Stimulated activated CD4-positive, alpha-beta T cell treated with anti-CD3 and anti-CD28 coated beads, Interleukin-4, amount 100 ng/mL, for 4 hours (primary cell): Measurements from ENCODE around the gene CAPN12.

Experiments
- DNase-seq, 2 experiments: peaks; one replicate each; pipeline ENCODE4 v3.0.0-alpha.2; 2020

Gene CAPN12

DNA sequence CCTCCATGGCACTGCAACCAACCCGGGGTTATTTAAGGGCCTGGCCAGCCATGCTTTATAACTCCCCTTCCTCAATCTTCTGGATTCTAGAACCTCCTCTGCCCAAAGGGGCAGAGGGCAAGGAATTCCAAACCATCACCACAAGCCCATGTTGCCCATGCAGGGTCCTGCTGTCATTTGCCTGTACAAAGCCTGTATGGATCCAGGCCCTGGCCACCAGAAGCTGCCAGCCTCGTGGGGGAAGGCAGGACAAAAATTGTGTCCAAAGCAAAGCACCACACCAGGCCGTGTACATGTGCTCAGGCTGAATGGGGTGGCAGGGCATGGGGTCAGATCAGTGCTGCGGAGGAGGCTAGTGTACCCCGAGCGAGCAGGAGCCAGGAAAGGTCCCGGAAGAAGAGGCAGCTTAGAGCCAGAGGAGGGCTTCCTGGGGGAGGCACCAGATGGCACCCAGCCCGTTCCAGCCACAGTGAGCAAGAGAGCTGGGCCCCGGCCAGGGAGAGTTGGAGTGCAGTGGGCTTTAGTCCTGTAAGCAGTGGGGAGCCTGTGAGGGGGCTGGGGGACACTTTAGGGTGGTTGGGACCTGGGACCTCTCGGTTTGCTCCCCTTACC lies 35.8 kb downstream of the CAPN12 start:
- DNase-seq, result no peak

DNA sequence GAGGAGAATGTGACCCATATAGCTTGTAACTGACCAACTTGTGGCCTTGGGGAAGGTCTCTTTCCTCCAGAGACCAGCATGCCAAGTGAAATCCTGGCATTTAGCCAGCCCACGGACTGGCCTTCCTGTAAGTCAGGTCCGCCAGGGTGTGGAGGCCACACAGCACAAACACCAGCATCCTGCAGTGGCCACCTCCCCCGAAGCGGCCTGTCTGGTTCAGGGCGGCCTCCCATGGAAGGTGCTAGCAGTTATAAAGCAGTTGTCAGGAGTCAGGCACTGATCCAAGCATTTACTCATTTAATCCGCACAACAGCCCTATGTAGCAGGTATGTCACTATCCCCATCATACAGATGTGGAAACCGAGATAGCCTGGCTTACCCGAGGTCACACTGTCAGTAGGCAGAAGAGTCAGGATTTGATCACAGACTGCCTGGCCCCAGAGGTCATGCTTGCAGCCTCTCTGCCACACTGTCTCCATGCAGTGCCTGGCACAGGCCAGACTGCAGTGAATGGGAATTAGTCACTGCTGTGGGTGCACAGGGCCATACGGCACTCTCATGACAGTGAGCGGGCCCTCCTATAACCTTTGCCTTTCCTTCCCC lies 36.7 kb downstream of the CAPN12 start:
- DNase-seq, result no peak

DNA sequence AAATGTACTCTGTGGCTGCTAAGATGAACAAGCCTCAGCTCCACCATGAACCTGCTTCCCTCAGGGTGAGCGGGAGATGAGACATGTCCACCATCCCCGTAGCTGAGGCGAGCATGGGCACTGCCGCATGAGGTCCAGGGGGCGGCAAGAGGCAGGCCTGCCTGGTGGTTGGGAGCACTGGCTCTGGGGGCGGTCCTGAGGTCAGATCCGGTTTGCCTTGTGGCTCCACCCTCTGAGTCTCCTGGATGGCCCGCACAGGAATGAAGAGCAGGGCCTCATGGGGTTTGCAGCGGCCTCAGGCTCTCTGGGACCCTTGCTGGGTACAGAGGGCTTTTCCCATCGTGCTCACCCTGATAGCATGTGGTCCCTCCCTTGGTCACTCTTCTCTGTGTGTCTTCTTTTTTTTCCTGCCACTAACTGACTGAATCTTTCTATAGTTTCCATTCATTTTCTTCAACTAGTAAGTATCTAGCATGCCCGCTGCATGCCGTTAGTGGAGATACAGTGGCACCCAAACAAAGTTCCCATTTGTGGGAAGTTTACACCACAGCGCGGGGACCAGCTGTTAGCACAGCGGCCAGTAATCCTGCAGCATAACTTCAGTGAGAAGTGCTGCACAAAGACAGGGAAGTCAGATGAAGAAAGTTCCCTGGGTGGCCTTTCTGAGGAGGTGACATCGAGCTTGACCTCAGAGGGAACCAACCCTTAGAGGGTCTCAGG lies 37.3 kb downstream of the CAPN12 start:
- DNase-seq, result no peak

DNA sequence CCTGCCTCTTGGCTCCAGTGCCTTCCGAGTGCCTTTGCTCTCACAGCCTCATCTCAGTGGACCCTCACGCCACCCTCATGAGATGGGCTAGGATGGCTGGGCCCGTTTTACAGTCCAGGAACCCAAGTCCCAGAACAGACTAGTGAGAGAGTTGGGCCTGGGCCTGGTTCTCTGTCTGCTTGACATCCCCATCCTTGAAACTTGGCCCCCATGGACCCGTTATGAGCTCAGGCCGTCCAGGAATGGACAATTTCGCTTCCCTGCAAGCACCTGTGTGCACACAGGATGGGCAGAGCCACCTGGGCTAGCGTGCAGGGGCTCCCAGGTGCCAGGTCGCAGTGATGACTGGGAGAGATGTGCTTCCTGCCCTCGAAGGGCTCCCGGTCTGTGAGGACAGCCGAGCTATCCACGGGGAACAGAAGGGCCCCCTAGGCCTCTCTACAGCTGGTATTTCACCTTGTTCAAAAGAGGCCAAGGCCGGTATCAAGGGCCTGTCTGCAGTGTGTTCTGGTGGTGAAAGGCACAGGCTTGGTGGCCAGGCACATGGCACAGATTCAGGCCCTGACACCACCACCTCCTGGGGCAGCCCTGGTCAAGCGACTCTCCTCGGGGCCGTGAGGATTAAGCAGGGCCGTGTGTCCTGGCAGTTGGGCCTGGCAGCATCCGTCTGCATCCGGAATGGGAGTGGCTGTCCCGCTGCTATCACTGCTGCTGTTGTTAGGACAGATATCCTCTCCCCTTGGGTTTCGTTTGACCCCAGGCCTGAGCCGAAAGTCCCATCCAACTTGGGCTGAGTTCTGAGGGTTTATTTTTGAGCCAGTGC lies 38.9 kb downstream of the CAPN12 start:
- no peak for DNase-seq

DNA sequence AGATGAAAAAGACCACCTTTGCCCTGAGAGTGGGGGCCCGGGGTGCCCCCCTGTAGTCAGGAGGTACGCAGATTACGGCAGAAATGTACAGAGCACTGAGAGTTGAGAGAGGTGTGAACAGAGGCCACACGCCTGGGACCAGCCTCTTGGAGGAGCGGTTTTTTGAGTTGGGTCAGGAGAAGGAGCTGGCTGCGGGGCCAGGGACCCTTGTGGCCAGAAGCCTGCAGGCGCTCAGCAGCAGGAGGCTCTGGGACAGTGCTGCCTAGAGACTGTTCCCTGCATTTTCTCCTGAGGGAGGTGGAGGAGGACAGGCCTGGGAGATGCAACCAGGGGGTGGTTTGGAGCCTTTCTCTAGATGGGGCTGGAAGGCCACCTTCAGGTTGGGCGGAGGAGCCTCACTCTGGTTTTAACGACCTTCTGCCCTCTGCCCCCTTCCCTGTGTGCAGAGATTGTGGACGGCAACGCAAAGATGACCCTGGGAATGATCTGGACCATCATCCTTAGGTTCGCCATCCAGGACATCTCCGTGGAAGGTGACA lies 39.7 kb downstream of the CAPN12 start:
- DNase-seq, result no peak

DNA sequence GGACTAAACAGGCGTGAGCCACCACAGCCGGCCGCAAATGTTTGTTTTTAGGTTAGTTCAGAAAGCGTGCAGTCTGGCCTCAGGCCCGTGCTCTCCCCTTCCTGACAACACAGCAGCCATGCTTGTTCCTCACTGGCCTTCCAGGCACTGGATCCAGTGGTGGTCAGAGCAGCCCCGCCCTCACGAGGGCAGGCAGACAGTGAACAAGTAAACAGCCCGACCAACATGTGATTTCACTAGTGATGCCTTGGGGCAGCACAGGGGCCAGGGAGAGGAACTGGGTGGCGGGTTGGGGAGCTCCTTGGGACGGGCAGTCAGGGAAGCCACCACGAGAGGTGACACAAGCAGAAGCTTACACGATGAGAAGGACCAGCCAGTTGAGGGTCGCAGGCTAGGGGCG lies 40.8 kb downstream of the CAPN12 start:
- DNase-seq, result no peak

DNA sequence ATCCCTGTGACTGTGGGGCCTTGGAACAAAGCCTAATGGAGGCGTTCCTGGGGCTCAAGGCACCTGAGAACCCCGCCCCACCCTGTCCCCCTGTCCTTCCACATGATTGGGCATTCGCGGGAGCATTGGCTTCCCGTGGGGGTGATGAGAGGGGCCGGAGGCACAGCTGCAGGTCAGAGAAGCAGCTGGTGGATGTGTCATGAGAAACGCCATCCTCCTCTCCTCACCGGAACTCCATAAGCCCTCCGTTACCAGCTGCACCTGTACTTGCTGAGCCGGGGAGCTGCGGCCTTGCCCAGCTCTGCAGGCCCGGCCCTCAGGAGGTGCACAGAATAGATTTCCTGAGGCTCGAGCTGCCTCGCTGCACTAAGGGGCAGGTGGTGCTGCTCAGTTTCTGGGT lies 42.0 kb downstream of the CAPN12 start:
- no peak for DNase-seq

DNA sequence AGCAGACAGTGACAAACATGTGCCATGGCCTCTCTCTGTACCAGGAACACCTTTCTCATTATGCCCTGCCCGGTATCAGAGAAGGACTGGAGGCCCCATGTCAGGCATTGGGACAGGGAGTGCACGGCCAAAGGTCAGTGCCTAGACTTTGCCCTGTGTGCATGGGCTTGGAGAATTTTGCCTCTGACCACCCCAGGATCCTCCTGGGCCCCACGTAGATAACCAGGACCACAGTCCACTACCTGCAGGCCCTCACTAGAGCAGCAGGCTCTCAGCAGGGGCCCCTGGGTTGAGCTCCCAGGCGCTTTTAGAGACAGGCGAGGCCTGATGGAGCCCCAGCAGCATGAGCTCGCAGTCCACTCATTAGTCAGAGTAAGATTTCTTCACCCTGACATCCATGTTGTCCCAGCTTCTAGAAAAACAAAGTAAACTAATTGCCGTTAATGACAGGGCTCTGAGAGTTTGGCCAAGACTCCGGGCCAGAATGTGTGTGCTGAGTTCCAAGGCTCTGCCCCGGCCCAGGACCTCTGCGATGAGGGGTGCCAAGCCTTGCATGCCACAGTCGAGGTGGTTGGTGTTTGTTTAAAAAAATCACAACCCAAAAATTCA lies 42.7 kb downstream of the CAPN12 start:
- no peak for DNase-seq

DNA sequence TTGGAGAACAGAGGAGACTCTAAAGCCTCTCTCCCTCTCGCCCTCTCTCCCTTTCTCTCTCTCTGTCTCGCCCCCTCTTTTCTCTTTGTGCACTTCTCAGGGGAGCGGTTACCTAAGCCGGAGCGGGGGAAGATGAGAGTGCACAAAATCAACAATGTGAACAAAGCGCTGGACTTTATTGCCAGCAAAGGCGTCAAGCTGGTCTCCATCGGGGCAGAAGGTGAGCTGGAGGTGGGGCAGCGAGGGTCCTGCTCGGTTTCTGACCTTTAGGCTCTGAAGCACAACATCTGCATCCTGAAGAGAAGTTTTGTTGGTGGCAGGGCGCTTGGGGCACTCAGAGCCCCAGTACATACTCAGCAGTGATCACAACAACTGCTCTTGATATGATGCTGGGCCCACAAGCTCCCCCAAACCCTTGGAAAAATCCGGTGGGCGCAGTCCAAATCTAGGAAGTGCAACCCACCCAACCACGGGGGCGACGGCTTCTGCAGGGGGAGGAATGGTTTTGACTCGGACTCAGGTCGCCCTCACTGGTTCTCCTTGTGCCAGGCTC lies 43.3 kb downstream of the CAPN12 start:
- no peak for DNase-seq

DNA sequence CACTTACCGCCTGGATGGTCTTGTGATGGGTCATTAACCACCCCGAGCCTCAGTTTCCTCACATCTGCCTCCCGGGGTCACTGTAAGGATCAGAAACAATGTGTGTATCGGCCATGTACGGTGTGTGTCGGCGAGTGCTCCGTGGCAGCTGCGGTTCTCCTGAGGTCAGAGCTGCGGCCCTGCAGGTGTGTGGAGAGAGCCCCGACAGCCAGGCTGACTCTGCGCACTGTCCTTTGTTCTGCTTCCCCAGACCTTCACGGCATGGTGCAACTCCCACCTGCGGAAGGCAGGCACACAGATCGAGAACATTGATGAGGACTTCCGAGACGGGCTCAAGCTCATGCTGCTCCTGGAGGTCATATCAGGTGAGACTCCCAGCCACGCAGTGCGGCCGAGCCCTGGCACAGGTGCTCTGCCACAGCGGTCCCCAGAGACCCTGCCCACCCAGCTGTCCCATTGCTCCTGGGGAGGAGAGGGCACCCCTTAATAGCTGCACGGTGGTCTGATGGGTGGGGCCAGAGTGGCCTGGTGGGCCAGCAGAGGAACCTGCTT lies 43.8 kb downstream of the CAPN12 start:
- DNase-seq, result no peak

DNA sequence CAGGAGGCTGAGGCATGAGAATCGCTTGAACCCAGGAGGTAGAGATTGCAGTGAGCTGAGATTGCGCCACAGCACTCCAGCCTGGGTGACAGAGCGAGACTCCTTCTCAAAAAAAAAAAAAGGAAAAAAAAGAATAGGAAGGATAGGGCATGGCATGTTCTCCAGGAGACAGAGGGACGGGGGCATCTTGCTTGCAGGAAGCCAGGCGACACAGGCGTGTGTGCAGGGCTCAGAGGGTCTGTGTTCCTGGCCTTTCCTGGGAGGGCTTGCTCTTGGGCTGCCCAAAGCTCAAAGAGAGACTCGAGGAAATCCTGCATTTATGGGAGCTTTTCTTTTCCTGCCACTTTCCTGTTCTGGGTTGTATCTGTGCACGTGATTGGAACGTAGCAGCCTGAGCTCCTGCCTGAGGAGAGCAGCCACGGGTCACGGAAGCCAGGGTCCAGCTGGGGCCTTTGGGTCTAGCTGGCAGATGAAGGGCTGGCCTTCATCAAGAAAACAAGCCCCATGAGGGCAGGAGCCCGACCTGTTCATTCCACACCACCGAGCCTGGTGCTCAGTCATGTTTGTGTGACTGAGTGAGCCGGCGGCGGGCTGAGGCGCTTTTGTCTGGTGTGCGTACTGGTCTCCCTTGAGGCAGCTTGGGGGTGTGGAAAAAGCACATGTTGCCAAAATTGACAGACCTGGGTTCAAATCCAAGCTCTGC lies 44.5 kb downstream of the CAPN12 start:
- no peak for DNase-seq

DNA sequence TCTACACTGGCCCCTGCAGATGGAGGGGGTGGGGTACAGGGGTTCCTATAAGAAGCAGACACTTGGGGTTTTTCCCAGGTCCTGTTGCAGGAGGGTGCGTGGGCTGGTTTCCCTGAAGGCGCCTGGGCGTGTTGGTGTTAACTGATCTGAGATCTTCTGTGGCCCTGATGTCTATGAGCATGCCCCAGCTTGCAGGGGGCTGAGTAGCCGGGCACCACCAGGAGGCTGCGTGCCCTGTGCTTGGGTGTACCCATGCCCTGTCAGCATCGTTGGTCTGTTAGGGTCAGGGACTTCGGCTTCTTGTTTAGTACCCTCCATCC lies 45.3 kb downstream of the CAPN12 start:
- DNase-seq, result peak in 1 of 2 experiments; percentile 40

DNA sequence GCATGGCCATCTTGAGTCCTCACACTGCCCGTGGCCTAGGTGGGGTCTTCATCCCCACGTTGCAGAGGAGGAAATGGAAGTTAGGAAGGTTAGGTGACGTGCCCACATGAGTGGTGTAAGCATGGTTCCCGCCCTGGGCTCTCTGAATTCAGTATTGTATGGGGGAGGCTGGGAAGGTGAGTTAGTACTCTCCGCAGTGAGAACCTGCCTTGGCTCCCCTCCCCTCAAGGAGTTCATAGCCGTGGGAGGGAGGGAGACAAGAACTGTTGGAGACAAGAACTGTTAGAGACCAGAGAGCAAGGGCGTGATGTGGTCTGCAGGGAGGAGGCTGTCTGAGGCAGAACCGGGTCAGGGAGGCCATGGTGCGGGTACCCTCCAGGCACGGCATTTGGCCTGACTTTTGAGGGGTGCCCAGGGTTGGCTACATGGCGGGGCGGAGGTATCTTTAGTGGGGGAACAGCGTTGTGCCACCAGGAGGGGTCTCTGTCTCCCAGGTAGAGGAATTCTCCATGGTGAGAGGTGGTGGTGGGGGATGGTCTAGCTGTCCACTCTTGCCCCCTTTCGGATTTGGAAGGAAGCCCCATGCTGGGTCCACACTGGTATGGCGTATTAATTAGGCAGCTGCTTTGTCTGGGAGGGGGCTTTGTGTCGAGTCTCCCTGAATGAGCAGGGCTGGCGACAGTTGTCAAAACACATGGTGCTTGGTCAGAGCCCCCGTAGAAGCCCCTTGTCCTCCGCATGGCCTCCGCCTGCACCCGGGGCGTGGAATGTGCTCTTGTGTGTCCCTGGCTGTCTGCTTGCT lies 45.8 kb downstream of the CAPN12 start:
- DNase-seq, result no peak

DNA sequence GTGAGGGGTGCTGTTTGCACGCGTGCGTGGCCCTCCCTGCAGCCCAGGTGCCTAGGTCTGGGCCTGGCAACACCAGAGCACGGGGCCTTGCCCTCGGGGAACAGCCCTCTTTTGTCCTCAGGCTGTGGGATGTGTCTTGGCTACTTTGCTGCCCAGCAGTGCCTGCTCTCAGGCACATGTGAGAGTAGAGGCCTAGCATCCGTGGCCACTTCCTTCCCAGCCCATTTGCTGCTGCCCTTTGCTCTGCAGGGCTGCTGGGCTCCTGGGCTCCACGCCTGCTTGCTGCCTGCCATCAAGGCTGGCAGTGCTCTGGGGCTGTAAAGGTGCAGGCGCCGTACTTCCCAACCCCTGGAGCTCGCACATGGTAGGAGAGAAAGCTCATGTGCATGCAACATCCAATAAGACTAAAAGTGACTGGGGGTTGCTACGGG lies 46.6 kb downstream of the CAPN12 start:
- DNase-seq, result no peak

DNA sequence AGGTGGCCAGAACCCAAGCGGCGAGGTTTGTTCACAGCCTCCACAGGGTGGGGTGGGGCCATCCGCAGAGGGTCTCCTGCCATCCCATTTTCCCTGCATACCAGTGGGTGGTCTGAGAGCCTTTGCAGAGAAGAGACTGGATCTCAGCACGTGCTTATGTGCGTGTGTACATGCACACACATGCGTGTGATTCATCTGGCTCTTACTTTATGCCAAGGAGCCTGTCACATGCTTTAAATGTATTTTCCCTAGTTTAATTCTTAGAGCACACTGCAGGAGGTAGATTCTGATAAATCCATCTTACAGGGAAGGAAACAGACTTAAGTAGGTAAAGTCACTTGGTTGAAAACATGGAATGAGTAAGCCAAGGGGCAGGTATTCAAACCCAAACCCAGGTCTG lies 47.1 kb downstream of the CAPN12 start:
- DNase-seq, result no peak

DNA sequence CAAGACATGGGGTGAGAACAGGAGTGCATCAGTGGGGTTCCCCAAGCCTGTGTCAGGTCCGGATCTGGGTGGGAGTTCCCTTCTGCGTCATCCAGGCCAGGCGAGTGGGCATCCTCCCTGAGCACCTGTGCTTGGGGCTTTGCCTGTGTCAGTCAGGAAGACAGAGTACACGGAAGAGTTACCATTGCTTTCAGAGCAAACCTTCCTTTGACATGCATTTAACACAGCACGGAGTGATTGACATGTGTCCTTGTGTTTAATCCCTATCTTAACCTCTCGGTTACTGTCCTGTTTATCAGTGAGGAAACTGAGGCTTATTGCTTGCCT lies 47.6 kb downstream of the CAPN12 start:
- no peak for DNase-seq

DNA sequence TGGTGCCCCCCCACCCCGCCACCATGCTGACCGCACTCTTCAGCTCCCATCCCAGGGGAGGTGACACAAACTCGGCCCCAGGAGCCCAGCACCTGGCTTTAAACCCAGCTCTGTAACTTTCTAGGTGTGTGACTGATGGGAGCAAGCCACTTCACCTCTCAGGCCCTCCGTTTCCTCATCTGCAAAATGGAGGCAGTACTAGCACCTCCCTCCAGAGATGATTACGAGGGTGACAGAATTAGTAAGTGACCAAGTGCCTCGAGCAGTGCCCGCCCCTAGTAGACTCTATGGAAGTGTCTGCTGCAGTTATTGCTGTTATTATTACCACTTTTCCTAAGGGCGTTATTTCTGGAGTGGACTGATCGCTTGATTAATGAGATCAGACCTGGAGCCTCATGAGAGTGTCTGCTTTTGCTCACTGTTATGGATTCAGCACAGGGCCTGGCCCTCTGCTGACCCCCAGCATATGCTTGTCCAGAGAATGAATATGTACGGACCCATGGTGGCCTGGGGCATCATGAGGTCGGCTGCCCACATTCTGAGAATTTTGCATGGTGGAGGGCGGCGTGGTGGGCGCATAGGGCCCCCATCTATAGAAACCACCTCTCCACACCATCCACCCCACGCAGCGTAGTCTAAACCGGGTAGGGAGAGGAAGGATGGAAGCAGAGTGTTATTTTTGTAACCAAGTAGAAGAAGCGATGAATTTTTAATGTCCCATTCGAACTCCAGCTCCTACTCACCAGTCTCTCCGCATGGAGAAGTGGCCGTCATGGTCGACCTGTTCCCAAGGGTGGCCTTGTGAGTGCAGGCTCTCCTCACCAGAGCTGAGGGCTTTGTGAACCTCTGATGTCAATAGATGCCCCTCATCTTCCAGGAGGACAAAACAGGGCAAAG lies 48.2 kb downstream of the CAPN12 start:
- no peak for DNase-seq

DNA sequence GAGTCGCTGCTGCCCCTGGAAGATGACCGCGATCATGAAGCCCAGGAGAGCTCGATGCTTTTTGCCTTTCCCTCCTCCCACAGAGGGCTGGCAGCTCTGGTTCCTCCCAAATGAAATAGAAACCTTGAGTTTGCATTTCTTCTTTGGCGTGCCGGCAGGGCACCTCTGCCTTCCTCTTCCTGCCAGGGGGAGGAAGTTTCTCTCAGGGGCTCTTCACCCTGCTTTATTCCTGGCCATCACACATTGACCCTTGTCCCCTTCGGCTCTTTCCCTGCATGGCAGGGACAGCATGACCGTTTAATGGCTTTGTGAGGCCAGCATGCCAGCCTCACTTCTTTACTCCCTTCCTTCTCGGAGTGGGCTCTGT lies 49.0 kb downstream of the CAPN12 start:
- DNase-seq, result no peak

DNA sequence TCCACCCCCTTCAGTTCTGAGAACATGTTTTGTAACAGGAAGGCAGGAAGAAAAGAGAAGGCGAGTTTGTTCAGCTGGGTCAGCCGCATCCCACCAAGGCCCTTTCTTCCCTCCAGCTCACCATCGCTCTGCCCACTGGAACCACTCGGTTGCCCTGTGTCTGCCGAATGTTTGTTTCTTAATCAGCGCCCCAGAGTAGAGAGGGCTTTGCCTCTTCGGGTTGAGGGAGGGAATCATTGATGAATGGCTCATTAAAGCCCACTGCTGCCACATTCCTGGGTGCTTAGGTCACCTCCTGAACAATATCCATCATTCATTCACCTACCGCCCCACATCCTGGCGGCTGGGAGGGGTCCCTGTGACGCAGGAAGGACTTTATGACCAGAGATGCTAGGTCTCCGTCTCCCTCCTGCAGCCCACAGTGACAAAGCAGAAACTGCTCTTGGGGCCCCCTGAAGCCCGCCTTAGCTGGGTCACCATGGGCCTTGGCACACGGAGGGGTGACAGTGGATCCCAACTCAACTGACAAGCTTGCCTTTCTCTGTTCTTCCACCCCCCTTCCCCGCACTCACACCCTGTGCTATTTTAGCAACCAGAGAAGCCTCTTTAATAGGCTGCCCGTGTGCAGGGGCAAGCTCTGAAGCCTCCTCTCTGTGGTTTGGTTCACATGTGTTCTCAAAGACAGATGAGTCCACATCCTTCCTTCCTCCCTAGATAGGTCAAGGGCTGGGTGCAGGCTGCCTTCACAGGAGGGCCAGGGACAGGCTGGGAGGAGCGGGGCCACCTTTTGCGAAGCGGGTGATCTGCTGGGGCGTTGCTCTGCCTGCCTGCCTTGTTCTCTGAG lies 50.7 kb downstream of the CAPN12 start:
- no peak for DNase-seq
